GM10847 (cell line): Measurements from ENCODE around the gene PRDM16.

ENCODE experiments used
- POLR2A ChIP-seq: IDR thresholded peaks from 2 replicates; pipeline ENCODE4 v1.6.1; 2011; ENCODE audit not compliant: insufficient read length; ENCODE audit errors: extremely low read depth

Gene PRDM16

DNA sequence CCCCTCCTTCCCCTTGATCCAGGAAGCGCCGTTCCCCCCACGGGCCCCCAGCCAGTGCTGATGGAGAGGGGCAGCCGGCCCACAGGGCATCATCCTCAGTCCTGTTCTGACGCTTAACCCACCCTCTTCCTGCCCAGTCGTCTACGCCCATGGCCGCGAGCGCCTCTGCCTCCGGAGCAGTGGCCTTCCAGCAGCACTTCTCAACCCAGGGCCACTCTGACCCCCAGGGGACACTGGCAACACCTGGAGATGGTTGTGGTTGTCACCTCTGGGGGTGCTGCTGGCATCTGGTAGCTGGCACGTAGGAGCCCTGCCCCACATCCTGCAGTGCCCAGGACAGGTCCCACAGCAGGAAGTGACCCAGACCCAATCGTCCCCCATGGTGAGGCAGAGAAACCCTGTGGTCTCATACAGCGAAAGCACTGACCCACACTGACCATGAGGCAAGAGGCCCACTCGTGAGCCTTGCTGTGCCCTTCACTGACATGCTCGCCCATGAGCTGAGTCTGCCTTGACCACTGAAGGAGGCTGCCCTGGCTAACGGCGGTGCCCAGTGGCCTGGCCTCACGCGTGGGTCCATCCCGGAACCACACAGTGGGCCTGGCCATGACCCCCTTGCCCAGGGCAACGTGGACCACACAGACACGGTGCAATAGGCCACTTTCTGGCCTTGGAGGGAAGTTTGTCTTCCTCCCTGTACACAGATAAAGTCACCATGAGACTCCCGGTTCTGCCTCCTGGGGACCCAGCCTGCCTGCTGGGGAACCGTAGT lies 288.7 kb downstream of the PRDM16 start:
- no peak for TF ChIP-seq POLR2A

DNA sequence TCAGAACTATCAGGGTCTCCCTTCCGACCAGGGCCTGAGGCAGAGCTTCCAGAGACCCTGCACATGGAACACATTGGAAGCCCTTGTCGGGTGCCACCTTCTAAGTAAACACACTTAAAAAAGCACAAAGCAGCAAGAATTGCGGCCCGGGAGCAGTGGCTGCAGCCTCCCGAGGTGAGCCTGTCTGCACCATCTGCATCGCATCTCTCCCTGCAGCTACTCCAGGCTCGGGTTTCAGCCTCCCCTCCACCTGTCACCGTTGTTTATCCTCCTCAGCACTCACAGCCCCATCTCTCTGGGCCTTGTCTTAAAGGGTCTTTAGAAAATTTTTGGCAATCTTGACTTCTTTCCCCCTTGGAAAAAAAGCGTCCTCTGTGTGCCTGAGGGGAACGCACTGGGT lies 290.3 kb downstream of the PRDM16 start:
- TF ChIP-seq POLR2A: no peak

DNA sequence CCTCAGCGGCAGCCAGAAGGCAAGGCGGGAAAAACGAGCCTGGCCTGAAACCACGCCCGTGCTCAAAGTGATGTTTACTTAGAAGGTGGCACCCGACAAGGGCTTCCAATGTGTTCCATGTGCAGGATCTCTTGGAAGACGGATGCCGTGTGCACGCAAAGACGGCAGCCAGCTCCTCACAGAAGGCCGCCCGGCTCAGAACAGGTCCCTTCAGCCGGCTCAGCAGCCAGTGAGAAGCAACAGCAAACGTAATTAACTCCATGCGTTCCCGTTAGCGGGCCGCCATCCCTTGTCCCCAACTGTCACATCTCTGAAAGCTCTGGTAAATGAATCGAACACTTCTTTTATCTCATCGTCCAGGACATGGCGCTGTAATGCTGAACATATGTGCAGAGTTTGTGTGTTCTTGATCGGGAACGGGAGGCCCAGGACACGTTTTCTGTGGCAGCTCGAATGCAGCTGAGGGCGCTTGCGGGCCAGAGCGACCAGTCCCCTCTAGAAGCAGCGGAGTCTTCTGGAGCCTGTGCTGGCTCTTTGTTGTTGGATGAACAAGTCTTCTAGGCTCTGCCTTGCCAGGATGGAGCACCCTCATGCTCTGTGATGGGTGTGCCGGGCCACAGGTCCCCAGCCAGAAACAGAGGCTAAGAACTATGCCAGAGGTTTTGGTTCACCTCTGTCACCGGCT lies 290.9 kb downstream of the PRDM16 start:
- no peak for TF ChIP-seq POLR2A

DNA sequence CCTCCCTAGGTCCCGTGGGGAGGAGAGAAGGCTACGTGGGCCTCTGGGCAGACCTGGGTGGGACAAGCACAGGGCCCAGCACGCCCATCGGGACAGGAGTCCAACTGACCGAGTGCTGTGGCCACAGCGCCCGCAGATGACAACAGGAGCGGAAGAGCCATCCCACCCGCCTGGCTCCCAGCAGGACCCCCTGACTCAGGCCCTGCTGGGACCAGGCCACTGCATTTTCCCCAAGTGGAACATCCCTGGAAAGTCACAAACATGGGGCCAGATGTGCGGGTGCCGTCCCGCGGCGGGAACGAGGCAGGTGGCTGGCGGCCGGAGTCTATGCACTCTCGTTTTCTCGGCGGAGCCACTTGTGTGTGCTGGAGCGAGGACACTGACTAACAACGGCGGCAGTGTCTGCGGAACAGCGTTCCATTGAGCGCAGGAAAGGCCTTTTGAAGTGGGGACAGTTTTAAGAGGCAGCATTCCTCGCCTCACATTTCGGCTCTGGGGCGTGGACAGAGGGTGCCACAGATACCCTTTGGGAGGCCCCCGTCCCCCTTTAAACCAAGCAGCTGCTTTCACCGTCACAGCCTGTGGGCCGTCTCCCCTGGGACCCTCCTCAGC lies 291.7 kb downstream of the PRDM16 start:
- TF ChIP-seq POLR2A: no peak

DNA sequence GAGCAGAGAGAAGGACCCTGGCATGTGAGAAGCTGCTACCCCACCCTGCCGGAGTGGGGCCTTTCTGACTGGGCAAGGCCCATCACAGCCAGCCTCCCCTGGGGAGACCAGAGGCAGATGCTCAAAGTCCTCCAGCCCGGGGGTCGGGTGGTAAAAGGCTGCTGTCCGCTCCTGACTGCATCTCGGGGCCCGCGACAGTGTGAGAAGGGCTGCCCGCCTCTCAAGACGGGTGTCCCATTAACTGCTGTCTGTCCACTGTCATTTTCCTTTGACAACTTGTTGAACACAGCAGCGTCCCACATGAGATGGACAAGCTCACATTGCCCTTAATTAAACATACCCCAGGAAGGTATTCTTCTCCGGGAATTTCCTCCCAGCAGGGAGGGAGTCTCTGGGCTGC lies 294.0 kb downstream of the PRDM16 start:
- TF ChIP-seq POLR2A: no peak

DNA sequence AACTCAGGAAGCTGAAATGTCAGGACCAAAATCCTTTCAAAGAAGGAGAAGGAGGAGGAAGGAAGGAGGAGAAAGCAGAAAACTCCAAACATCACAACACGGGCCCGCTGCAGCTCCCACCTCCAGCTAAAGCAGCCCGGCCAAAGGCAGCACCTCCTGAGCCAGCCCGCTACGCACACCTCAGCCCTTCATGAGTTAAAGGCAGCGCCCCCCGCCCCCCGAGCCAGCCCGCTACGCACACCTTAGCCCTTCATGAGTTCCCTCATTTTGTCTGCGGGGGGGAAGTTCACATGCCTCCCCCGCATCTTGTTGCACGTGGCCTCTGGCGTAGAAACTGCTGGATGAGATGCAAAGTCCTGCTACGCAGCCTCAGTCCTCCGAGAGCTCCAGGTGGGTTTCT lies 294.8 kb downstream of the PRDM16 start:
- no peak for TF ChIP-seq POLR2A

DNA sequence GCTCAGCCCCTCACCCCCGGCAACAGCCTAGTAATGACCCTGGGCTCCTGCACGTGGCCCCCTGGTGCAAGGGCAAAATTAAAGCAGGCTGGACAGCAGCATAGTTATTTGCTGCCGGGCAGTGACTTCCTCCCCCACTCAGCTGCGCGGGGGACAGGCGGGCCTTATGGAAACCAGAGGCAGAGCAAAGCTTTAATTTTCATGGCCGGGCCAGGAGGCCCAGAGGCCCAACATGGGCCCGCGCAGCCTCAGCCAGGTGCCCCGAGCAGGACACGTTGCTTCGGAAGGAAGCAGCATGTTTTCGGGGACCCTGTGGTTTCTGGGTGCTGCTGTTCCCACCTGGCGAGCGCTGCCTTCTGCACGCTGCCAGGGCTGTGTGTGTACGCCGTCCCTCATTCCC lies 295.5 kb downstream of the PRDM16 start:
- TF ChIP-seq POLR2A: no peak

DNA sequence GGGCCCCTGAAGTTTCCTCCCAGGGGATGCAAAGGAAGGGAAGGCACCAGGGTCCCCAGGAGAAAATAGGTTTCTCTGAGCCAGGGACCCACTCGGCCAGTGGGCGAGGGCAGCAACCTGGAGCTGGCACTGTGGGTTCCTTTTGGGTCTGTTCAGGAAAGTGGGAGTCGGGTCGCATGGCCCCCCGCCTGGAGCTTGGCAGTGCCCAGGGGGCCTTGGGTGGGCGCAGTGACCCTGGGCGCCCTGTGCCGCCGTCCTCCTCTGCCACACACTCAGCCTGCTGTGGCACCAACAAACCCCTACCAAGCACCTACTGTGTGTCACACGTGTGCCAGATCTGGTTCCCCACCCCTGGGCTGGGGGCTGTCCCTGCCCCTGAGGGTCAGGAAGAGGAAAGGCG lies 296.0 kb downstream of the PRDM16 start:
- TF ChIP-seq POLR2A: no peak

DNA sequence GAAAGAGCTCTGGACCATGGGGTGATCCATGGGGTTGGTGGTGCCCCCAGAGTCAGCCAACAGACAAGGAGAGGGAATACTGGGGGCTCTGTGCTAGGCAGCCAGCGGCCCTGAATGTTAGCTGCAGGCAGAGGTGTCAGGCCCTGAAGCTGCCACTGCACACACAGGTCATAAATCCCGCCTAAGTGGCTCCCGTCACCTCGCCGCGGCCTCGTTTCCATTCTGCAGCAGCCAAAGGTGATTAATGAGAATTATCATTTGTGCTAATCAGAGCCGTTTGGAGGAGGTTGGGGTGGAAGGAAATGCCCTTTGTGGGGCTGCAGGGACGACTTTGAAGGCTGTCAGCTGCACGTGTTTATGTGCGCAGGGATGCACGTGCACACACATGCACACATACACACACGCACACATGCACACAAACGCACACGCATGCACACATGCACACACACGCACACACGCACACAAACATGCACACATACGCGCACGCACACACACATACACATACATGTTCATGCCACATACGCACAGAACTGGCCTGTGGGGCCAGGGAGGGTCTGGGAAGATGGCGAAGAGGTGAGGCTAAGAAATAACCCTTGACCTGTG lies 296.6 kb downstream of the PRDM16 start:
- no peak for TF ChIP-seq POLR2A

DNA sequence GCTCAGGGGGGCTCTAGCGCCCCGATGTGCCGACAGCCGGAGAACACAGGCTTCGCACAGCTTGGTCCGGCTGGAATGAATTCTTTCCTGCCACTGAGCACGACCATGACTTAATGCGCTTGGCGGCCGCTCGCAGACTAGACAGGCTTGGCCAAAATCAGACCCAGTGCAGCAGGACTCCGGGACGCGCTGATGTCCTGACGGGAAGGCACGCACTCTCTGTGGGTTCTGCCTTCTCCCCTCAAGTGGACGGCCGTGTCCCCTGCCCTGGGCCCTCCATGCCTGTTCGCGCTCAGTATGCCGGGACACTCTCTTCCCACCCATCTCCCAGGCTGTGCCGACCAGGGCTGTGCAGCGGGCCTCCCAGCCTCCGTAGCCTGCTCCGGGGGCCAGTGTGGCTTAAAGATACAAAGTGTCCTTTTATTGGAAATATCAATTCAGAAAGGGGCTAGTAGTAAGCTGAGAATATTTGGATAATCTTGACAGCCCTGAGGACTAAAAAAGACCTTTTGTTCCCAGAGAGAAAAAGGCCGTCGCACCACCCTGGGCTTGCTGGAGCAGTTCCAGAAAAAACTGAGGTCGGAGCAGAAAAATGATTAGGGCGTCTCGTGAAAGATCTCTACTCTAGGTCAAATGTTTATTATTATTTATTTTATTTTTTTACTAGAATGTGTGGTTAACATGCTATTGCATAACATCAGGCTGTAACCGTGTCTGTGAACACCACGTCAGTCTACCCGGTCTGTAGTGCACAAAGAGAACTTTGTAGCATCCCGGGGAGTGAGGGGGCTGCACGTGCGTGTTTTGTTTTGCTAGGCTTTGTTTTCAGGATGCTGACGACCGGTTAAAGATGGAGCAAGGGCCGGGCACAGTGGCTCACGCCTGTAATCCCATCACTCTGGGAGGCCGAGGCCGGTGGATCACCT lies 297.4 kb downstream of the PRDM16 start:
- TF ChIP-seq POLR2A: no peak

DNA sequence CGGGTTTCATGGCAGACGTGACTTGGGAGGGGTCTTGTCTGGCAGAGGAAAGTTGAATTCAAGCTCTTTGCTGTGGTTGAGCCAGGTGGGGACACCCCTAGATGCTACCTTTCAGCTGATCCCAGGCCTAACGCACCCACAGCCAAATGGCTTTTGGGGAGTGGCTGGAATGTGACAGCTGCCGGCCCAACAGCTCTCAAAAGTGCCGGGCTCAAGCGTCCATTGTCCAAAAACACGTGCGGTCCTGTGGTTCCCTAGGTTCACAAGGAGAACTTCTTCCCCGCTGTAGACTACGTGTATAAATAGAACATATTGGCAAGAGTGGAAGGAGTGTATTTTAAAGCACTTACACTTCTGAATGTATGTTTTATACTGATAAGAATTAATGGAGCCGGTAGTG lies 298.4 kb downstream of the PRDM16 start:
- TF ChIP-seq POLR2A: no peak

DNA sequence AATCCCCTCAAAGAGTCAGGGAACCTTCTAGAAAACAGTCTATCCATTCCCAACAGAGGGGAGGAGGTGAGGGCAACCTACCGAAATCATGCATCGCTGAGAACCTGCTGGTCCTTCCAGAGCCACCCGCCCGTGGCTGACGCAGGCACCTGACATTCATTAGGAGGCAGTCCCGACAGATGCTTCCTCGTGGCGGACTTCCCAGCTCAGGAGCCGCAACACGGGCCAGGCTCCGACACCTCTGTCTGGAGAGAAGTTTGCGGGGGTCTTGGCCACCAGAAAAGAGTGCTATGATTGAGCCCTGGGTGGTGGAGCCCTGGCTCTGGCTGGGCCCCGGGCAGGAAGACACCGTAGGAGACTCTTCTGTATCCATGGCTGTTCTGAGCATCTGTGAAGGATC lies 299.1 kb downstream of the PRDM16 start:
- no peak for TF ChIP-seq POLR2A

DNA sequence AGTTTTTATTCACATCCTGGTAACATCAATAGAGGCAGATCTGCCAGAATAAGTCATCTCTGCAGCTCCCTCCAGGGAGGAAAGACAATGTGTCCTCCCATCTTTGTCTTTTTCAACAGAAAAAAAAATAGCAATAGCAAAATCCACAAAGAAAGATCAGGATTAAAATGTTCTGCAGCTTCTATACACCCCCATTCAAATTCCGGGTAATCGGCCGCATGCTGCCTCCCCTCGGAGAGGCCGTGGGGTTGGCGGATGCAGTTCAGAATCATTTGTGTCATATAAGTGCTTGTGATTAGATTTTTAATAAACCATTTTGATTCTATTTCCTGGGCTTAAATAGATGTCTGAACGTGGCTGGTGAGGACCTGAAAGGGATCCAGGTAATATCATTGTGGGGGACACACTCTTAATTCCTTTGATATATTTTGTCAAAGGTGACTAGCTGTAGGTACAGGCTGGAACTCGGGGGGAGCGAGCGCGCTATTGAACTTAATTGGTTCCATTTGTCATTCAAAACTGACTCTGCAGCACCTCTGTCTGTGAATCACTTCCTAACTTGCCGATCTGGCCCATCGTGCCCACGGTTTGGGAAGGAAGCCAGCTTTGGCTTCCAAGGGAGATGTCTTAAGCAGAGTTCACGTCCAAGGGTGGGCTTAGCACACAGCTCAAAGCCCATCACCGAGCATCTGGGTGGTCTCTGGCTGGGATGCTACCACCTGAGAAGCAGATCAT lies 299.9 kb downstream of the PRDM16 start:
- no peak for TF ChIP-seq POLR2A

DNA sequence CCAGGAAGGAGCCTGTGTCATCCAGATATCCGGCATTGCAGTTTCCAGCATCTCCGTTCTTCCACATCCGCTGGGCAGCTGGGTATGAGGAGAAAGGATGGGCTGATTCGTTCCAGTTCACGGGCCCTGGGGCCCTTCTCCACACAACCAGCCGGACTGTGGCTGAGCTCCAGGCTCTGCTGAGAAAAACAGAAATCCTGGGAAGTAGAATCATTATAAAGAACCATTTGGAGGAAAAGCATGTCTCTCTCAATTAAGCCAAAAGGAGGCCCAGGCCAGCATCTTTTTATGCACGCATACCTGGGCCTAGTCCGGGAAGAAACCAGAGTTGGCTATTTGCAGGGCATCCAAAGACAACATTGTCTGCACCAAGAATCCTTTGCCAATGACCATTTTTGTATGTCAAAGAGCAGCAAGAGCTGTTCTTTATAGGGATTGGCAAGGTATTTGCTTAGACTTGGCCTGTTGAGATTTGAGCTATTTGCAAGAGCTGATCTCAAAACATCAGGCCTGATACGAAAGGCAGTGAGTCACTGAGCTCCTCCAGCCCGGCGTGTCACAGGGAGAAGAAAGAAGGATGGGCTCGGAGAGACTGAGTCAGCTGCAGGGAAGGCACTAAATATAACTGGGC lies 300.6 kb downstream of the PRDM16 start:
- TF ChIP-seq POLR2A: no peak
